ENCODE results near the gene PAPSS1.

- TF ChIP-seq CTCF (IDR thresholded peaks at IDR 0.05) (no peak), EP300 (IDR thresholded peaks at IDR 0.05) (no peak)
Measured at GRCh38 chr4:107669068-107669467, 51.0 kb downstream of the PAPSS1 start.

All from tibial nerve (tissue), 4 donors.